Small intestine (tissue), 7 donors: ENCODE results near the gene TMEM163. TPM values are rescaled to one million over a fixed set of nuclear protein-coding genes. Genes with fewer than 3 reads are reported as not detected.

Experiments
- DNase-seq, 2 donors: peaks; one replicate each; pipeline versions ENCODE4 v3.0.0 to v3.0.0-alpha.2; 2013
- FAIRE-seq: peaks from 2 replicates; lab custom pipeline; 2012; peaks lifted over from hg19 to GRCh38; lab: Jason Lieb, UNC
- H3K27ac ChIP-seq, 3 donors: one replicate each; pipeline ENCODE4 v1.5.1; 2013; ENCODE audit warnings: low read length in 2 of 3, mild to moderate bottlenecking in 2 of 3, control low read depth in 1 of 3, inconsistent platforms in 1 of 3, low read depth in 1 of 3, moderate library complexity in 1 of 3
- H3K27me3 ChIP-seq, 3 donors: one replicate each; pipeline ENCODE4 v1.6.1; 2013; ENCODE audit warnings: low read length in 3 of 3, inconsistent platforms in 1 of 3; ENCODE audit not compliant: control insufficient read depth in 3 of 3, insufficient read depth in 3 of 3
- H3K36me3 ChIP-seq, 3 donors: one replicate each; pipeline ENCODE4 v1.6.1; 2013; ENCODE audit warnings: low read length in 3 of 3, inconsistent platforms in 1 of 3, low read depth in 1 of 3, mild to moderate bottlenecking in 1 of 3, moderate library complexity in 1 of 3; ENCODE audit not compliant: control insufficient read depth in 3 of 3, insufficient read depth in 2 of 3
- H3K4me1 ChIP-seq, 3 donors: one replicate each; pipeline ENCODE4 v1.6.1; 2013; ENCODE audit warnings: low read length in 2 of 3, inconsistent platforms in 1 of 3, low read depth in 1 of 3, mild to moderate bottlenecking in 1 of 3, moderate library complexity in 1 of 3; ENCODE audit not compliant: control insufficient read depth in 3 of 3, insufficient read depth in 2 of 3
- H3K4me3 ChIP-seq, 3 donors: one replicate each; pipeline ENCODE4 v1.5.1; 2013; ENCODE audit warnings: low read length in 3 of 3, control low read depth in 1 of 3, inconsistent platforms in 1 of 3, low read depth in 1 of 3, mild to moderate bottlenecking in 1 of 3, moderate library complexity in 1 of 3
- H3K9me3 ChIP-seq, 2 donors: one replicate each; pipeline ENCODE4 v1.6.1; 2013; ENCODE audit warnings: low read depth in 1 of 2, low read length in 1 of 2; ENCODE audit not compliant: control insufficient read depth in 2 of 2, insufficient read depth in 1 of 2
- WGBS, 3 donors: extraction: QIAGEN DNeasy Blood & Tissue Kit; methylation state at CpG; one replicate each; pipeline ENCODE4 v1.1.7; 2013; 5-methylcytosine and 5-hydroxymethylcytosine counted together
- polyA plus RNA-seq, 4 donors: library from polyadenylated mRNA; stranded (reverse) in 3 of 4; unstranded in 1 of 4; fragments of 200-250 nt in 3 of 4; fragments of 120-200 nt in 1 of 4; gene quantifications; one replicate each; pipeline versions ENCODE4 v1.2.1 to v1.2.3, GENCODE V29; 2013
- donor health status: healthy with polysubstance abuse.
- donor health status: control.
- donor health status: control.
- donor health status: Bipolar disorder and iron deficiency.
- donor health status: healthy.

Gene TMEM163
- polyA plus RNA-seq, 4 donors: 0.13 to 0.57 (median 0.38) TPM

- no peak overlapping the region for H3K27ac ChIP-seq
- H3K4me3 ChIP-seq: no peak overlapping the region
- no peaks in the 10 kb centered on the region for H3K36me3 ChIP-seq
- peaks cover 0 to 23% (median 0%) of the 10 kb centered on the region in 3 donors for H3K4me1 ChIP-seq
- FAIRE-seq (no peak), DNase-seq (no peak)
- WGBS, 3 donors: 91 to 93% (median 92%) methylated on average over 11 of the region's 11 CpGs
- no peaks in the 10 kb centered on the region for H3K27me3 ChIP-seq
- no peaks in the 10 kb centered on the region for H3K9me3 ChIP-seq
Measured at GRCh38 chr2:134462791-134463698, 255.8 kb downstream of the TMEM163 start.

- Histone ChIP-seq H3K4me3 (no peak overlapping the region), H3K27me3 (no peaks in the 10 kb centered on the region), H3K9me3 (no peaks in the 10 kb centered on the region), H3K36me3 (peaks cover 0 to 2% (median 0%) of the 10 kb centered on the region in 3 donors), H3K4me1 (peaks cover 0 to 23% (median 0%) of the 10 kb centered on the region in 3 donors), H3K27ac (no peak overlapping the region)
- WGBS, 3 donors: 88 to 93% (median 92%) methylated on average over 6 of the region's 6 CpGs
- DNase-seq (no peak), FAIRE-seq (no peak)
Measured at GRCh38 chr2:134462275-134462674, 256.5 kb downstream of the TMEM163 start.

GRCh38 chr2:134461511-134461910 lies 257.3 kb downstream of the TMEM163 start:
- Histone ChIP-seq H3K4me3 (no peak overlapping the region), H3K4me1 (peaks cover 0 to 23% (median 0%) of the 10 kb centered on the region in 3 donors), H3K9me3 (no peaks in the 10 kb centered on the region), H3K27ac (no peak overlapping the region), H3K36me3 (peaks cover 0 to 2% (median 0%) of the 10 kb centered on the region in 3 donors), H3K27me3 (no peaks in the 10 kb centered on the region)
- FAIRE-seq (no peak), DNase-seq (no peak)
- WGBS, 3 donors: 71 to 78% (median 74%) methylated on average over 6 of the region's 6 CpGs

GRCh38 chr2:134460583-134460998 lies 258.2 kb downstream of the TMEM163 start:
- DNase-seq (peak; percentile 60 to 77), FAIRE-seq (no peak)
- peaks cover 0 to 7% (median 0%) of the 10 kb centered on the region in 3 donors for H3K36me3 ChIP-seq
- 24 to 54% (median 34%) methylated on average over 8 of the region's 8 CpGs for WGBS, 3 donors
- H3K4me1 ChIP-seq: peaks cover 0 to 18% (median 0%) of the 10 kb centered on the region in 3 donors
- H3K27ac ChIP-seq: no peak overlapping the region
- no peaks in the 10 kb centered on the region for H3K27me3 ChIP-seq
- no peaks in the 10 kb centered on the region for H3K9me3 ChIP-seq
- H3K4me3 ChIP-seq: no peak overlapping the region

GRCh38 chr2:134459706-134460406 lies 258.9 kb downstream of the TMEM163 start:
- peaks cover 0 to 11% (median 0%) of the 10 kb centered on the region in 3 donors for H3K36me3 ChIP-seq
- no peaks in the 10 kb centered on the region for H3K9me3 ChIP-seq
- no peak for FAIRE-seq
- peaks cover 0 to 14% (median 0%) of the 10 kb centered on the region in 3 donors for H3K4me1 ChIP-seq
- no peak for DNase-seq
- no peak overlapping the region for H3K4me3 ChIP-seq
- no peak overlapping the region for H3K27ac ChIP-seq
- no peaks in the 10 kb centered on the region for H3K27me3 ChIP-seq
- WGBS, 3 donors: 83 to 90% (median 85%) methylated on average over 11 of the region's 11 CpGs

GRCh38 chr2:134458950-134459349 lies 259.9 kb downstream of the TMEM163 start:
- Histone ChIP-seq H3K9me3 (no peaks in the 10 kb centered on the region), H3K27ac (no peak overlapping the region), H3K4me3 (no peak overlapping the region), H3K27me3 (no peaks in the 10 kb centered on the region), H3K4me1 (peaks cover 0 to 6% (median 0%) of the 10 kb centered on the region in 3 donors), H3K36me3 (peaks cover 0 to 13% (median 0%) of the 10 kb centered on the region in 3 donors)
- 88 to 92% (median 89%) methylated on average over 10 of the region's 10 CpGs for WGBS, 3 donors
- DNase-seq (no peak), FAIRE-seq (no peak)

- WGBS, 3 donors: 85 to 94% (median 89%) methylated on average over 6 of the region's 6 CpGs
- Histone ChIP-seq H3K9me3 (no peaks in the 10 kb centered on the region), H3K4me1 (peaks cover 0 to 4% (median 0%) of the 10 kb centered on the region in 3 donors), H3K27ac (no peak overlapping the region), H3K36me3 (peaks cover 0 to 16% (median 0%) of the 10 kb centered on the region in 3 donors), H3K27me3 (no peaks in the 10 kb centered on the region), H3K4me3 (no peak overlapping the region)
- DNase-seq: no peak
- FAIRE-seq: no peak
Measured at GRCh38 chr2:134458473-134458853, 260.3 kb downstream of the TMEM163 start.

- no peak for DNase-seq
- 70 to 84% (median 80%) methylated on average over 18 of the region's 18 CpGs for WGBS, 3 donors
Measured at GRCh38 chr2:134457765-134458472, 260.9 kb downstream of the TMEM163 start.

More at GRCh38 chr2:134457765-134458472, 260.9 kb downstream of the TMEM163 start:
- no peaks in the 10 kb centered on the region for H3K27me3 ChIP-seq
- peaks cover 0 to 4% (median 0%) of the 10 kb centered on the region in 3 donors for H3K4me1 ChIP-seq
- no peaks in the 10 kb centered on the region for H3K9me3 ChIP-seq
- FAIRE-seq: no peak
- H3K36me3 ChIP-seq: peaks cover 0 to 18% (median 0%) of the 10 kb centered on the region in 3 donors
- no peak overlapping the region for H3K27ac ChIP-seq
- no peak overlapping the region for H3K4me3 ChIP-seq
